Measurements from ENCODE around the gene HARS1.
A peak's percentile ranks its signal among the peaks of the same experiment; 100 is the strongest.
"Not testable (repeated sequence)": the region's sequence is repeated elsewhere in the genome, so short reads cannot be mapped to it uniquely, and the experiment has no call there.

Gene HARS1

GRCh38 chr5:140633021-140633471 lies 58.1 kb downstream of the HARS1 start, which contains the start of gene CD14:
Gene CD14 (minus strand): TSS chr5:140633175. CDS start chr5:140633071, 104 bp downstream.
- DNase-seq (ENCODE audit: low spot score), result peak; percentile 32

GRCh38 chr5:140632366-140633020 lies 58.7 kb downstream of the HARS1 start:
- peak; percentile 41 for DNase-seq (ENCODE audit: low spot score)

DNA sequence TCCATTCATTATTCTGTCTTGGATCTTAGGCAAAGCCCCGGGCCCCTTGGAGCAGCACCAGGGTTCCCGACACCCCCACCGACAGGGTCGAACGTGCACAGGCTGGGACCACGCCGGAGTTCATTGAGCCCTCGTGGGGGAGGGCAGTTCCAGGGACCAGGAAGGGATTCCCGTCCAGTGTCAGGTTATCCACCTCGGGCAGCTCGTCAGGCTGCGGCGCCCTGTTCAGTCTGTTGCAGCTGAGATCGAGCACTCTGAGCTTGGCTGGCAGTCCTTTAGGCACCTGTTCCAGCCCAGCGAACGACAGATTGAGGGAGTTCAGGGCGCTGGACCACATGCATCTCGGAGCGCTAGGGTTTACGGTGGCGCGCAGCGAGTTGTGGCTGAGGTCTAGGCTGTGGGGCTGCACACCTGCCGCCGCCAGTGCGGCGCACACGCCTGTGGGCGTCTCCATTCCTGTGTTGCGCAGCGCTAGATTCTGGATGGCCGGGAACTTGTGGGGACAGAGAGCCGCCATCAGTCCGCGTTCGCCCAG lies 59.3 kb downstream of the HARS1 start:
- no peak for DNase-seq (ENCODE audit: low spot score)

GRCh38 chr5:140631036-140631417 lies 60.1 kb downstream of the HARS1 start:
- no peak for DNase-seq (ENCODE audit: low spot score)

DNA sequence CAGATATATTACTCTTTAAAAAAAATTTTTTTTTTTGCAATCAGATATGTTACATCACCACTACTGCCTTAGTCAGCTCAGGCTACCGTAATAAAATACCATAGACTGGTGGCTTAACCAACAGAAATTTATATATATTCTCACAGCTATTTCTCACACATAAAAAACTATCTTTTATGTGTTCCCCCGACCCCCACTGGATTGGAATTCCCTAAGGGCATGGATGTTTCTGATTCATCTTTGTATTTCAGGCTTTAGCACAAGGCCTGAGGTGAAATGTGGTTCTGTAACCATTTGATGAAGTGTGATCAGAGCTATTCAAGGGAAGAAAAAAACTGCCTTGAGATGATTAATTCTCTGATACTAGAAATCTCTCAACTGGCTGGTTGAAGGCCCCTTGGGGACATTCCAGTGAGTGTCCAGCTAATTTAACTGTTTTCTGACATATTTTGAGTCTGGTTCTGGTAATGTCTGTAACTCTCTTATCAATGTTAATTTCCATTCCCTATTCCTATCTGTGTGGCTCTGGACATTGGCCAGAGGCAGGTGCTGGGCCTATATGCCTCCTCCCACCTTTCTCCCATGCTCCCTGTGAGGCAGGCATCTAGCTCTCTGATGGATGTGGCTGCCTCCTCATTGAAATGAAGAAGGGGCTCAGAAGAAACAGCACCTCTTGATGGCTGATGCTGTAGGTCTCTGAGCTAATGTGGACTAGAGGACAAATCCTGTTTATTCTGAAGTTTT lies 60.7 kb downstream of the HARS1 start:
- DNase-seq (ENCODE audit: low spot score), result no peak

DNA sequence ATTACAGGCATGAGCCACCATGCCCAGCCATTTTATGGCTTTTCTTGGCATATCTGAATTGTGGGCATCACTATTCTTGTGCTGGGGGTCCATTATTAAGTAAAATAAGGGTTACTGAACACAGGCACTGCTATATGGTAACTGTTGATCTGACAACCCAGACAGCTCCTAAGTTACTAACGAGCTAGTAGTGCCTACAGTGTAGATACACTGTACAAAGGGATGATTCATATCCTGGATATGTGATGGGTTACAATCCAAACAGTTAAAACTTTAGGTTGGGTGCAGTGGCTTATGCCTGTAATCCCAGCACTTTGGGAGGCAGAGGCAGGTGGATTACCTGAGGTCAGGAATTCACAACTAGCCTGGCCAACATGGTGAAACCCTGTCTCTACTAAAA lies 62.5 kb downstream of the HARS1 start:
- DNase-seq (ENCODE audit: low spot score), result no peak

GRCh38 chr5:140627972-140628371 lies 63.2 kb downstream of the HARS1 start:
- DNase-seq (ENCODE audit: low spot score), result no peak

GRCh38 chr5:140624886-140625285 lies 66.3 kb downstream of the HARS1 start:
- not testable (repeated sequence) for DNase-seq (ENCODE audit: low spot score)
